HUES6 (cell line): ENCODE data around the gene TMEM258.

ENCODE experiments used
- H3K27ac ChIP-seq: 2 replicates; pipeline ENCODE4 v1.7.0; 2013; ENCODE audit warnings: low read depth, mild to moderate bottlenecking, low read length, inconsistent platforms
- H3K27me3 ChIP-seq: 2 replicates; pipeline ENCODE4 v1.6.1; 2013; ENCODE audit warnings: low read length; ENCODE audit not compliant: control insufficient read depth, insufficient read depth
- H3K36me3 ChIP-seq: 2 replicates; pipeline ENCODE4 v1.6.1; 2013; ENCODE audit warnings: low read length; ENCODE audit not compliant: control insufficient read depth, insufficient read depth
- H3K4me1 ChIP-seq: 2 replicates; pipeline ENCODE4 v1.6.1; 2013; ENCODE audit warnings: low read length; ENCODE audit not compliant: control insufficient read depth, insufficient read depth
- H3K4me3 ChIP-seq: 2 replicates; pipeline ENCODE4 v1.5.1; 2013; ENCODE audit warnings: low read depth, low read length
- H3K9ac ChIP-seq: one replicate; pipeline ENCODE4 v1.6.1; 2013; ENCODE audit warnings: mild to moderate bottlenecking, low read length
- H3K9me3 ChIP-seq: 2 replicates; pipeline ENCODE4 v1.6.1; 2013; ENCODE audit warnings: low read depth, low read length; ENCODE audit not compliant: control insufficient read depth, insufficient read depth

TMEM258 gene

GRCh38 chr11:61793083-61793828, 857 bp upstream of the TMEM258 start:
- peaks cover 53% of the 10 kb centered on the region for H3K36me3 ChIP-seq
- peak overlapping the region; percentile 85 for H3K4me3 ChIP-seq
- H3K4me1 ChIP-seq = 0 out of 2 replicates have a peak, but pooled peaks cover 3% of the 10 kb centered on the region
- peak overlapping the region; percentile 100 for H3K9ac ChIP-seq
- no peaks in the 10 kb centered on the region for H3K27me3 ChIP-seq
- H3K27ac ChIP-seq = peak overlapping the region; percentile 100
- H3K9me3 ChIP-seq = no peaks in the 10 kb centered on the region

GRCh38 chr11:61791737-61792309, 576 bp downstream of the TMEM258 start:
- H3K27ac ChIP-seq = peak overlapping the region; percentile 100
- H3K4me1 ChIP-seq = 0 out of 2 replicates have a peak, but pooled peaks cover 3% of the 10 kb centered on the region
- no peaks in the 10 kb centered on the region for H3K9me3 ChIP-seq
- no peaks in the 10 kb centered on the region for H3K27me3 ChIP-seq
- H3K9ac ChIP-seq = peak overlapping the region; percentile 100
- H3K4me3 ChIP-seq = peak overlapping the region; percentile 85
- peaks cover 61% of the 10 kb centered on the region for H3K36me3 ChIP-seq

GRCh38 chr11:61787928-61788491, 4.4 kb downstream of the TMEM258 start:
- Histone ChIP-seq H3K36me3 (peaks cover 73% of the 10 kb centered on the region), H3K4me3 (no peak overlapping the region), H3K27me3 (no peaks in the 10 kb centered on the region), H3K9ac (no peak overlapping the region), H3K4me1 (no peaks in the 10 kb centered on the region), H3K27ac (no peak overlapping the region), H3K9me3 (no peaks in the 10 kb centered on the region)

- Histone ChIP-seq H3K4me1 (no peaks in the 10 kb centered on the region), H3K27ac (no peak overlapping the region), H3K36me3 (peaks cover 81% of the 10 kb centered on the region), H3K27me3 (no peaks in the 10 kb centered on the region), H3K4me3 (no peak overlapping the region), H3K9ac (no peak overlapping the region), H3K9me3 (no peaks in the 10 kb centered on the region)
These were observed 6.5 kb downstream of the TMEM258 start for GRCh38 chr11:61785837-61786402.

GRCh38 chr11:61784506-61784805, 7.9 kb downstream of the TMEM258 start:
- Histone ChIP-seq H3K4me1 (no peaks in the 10 kb centered on the region), H3K36me3 (peaks cover 75% of the 10 kb centered on the region), H3K9me3 (no peaks in the 10 kb centered on the region), H3K4me3 (no peak overlapping the region), H3K9ac (no peak overlapping the region), H3K27me3 (no peaks in the 10 kb centered on the region), H3K27ac (no peak overlapping the region)

- Histone ChIP-seq H3K4me1 (no peaks in the 10 kb centered on the region), H3K4me3 (no peak overlapping the region), H3K9me3 (no peaks in the 10 kb centered on the region), H3K9ac (no peak overlapping the region), H3K27ac (no peak overlapping the region), H3K36me3 (peaks cover 70% of the 10 kb centered on the region), H3K27me3 (no peaks in the 10 kb centered on the region)
These were observed 8.5 kb downstream of the TMEM258 start for GRCh38 chr11:61783717-61784505.

- Histone ChIP-seq H3K4me3 (no peak overlapping the region), H3K27me3 (no peaks in the 10 kb centered on the region), H3K36me3 (peaks cover 59% of the 10 kb centered on the region), H3K9me3 (no peaks in the 10 kb centered on the region), H3K9ac (no peak overlapping the region), H3K4me1 (no peaks in the 10 kb centered on the region), H3K27ac (no peak overlapping the region)
These were observed 9.6 kb downstream of the TMEM258 start for GRCh38 chr11:61782841-61783240.

- H3K4me3 ChIP-seq = no peak overlapping the region
- H3K9me3 ChIP-seq = no peaks in the 10 kb centered on the region
- no peak overlapping the region for H3K27ac ChIP-seq
- H3K36me3 ChIP-seq = peaks cover 53% of the 10 kb centered on the region
- H3K9ac ChIP-seq = no peak overlapping the region
- H3K27me3 ChIP-seq = no peaks in the 10 kb centered on the region
- H3K4me1 ChIP-seq = no peaks in the 10 kb centered on the region
These were observed 10.1 kb downstream of the TMEM258 start for GRCh38 chr11:61782299-61782698.

GRCh38 chr11:61781585-61781984, 10.8 kb downstream of the TMEM258 start:
- H3K27ac ChIP-seq = no peak overlapping the region
- no peaks in the 10 kb centered on the region for H3K27me3 ChIP-seq
- H3K4me1 ChIP-seq = peaks cover 6% of the 10 kb centered on the region; the same call in 1 of the 2 replicates
- no peaks in the 10 kb centered on the region for H3K9me3 ChIP-seq
- H3K9ac ChIP-seq = no peak overlapping the region
- H3K36me3 ChIP-seq = peaks cover 46% of the 10 kb centered on the region
- no peak overlapping the region for H3K4me3 ChIP-seq

- no peak overlapping the region for H3K4me3 ChIP-seq
- no peaks in the 10 kb centered on the region for H3K9me3 ChIP-seq
- H3K36me3 ChIP-seq = peaks cover 37% of the 10 kb centered on the region
- no peaks in the 10 kb centered on the region for H3K27me3 ChIP-seq
- H3K4me1 ChIP-seq = peaks cover 13% of the 10 kb centered on the region
- no peak overlapping the region for H3K9ac ChIP-seq
- no peak overlapping the region for H3K27ac ChIP-seq
These were observed 11.7 kb downstream of the TMEM258 start for GRCh38 chr11:61780581-61781162.
